Stomach (tissue), 4 donors: Measurements from ENCODE around the gene SEMA7A.

Source experiments
- EP300 ChIP-seq: sonication (generic); formaldehyde crosslinking; IDR thresholded peaks from one replicate; pipeline ENCODE4 v1.6.1; 2017; ENCODE audit warnings: antibody characterized with exemption
- POLR2A ChIP-seq, 4 donors: fragments of 450-650 bp; IDR thresholded peaks; one replicate each; pipeline ENCODE4 v1.6.1; 2016; ENCODE audit warnings: antibody characterized with exemption in 4 of 4, control low read depth in 2 of 4, mild to moderate bottlenecking in 1 of 4, moderate library complexity in 1 of 4
- POLR2AphosphoS5 ChIP-seq, 3 donors: sonication (generic); formaldehyde crosslinking; IDR thresholded peaks; one replicate each; pipeline ENCODE4 v1.6.1; 2016; ENCODE audit warnings: antibody characterized with exemption in 3 of 3
- TF ChIP-seq, protein P1 (sequence below), 7 experiments: fragments of 450-650 bp in 4 of 7; fragments of 200-600 bp in 3 of 7; sonication (generic) in 3 of 7; IDR thresholded peaks; one replicate each; pipeline ENCODE4 v1.5.1; 2016 to 2019; ENCODE audit warnings: antibody characterized with exemption in 7 of 7, control low read depth in 2 of 7, mild to moderate bottlenecking in 1 of 7

DNA sequence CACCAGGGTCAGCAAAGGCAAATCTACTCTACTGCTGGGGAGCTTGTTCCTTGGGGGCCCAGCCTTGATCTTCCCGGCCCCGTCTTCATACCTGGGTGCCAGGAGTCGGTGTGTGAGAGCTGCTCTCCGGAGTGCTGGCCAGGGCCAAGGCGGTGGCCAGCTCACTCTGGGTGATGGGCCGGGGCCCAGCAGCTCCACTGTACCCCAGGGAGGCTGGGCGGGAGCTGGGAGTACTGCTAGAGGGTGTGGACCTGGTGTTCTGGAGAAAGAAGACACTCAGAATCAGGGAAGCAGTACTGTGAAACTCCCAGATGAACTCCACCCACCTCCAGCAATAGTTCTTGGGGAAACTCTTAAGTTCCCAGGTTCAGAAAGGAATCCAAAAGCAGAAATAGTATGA, 15.3 kb upstream of the SEMA7A start:
- TF ChIP-seq, protein P1, sequence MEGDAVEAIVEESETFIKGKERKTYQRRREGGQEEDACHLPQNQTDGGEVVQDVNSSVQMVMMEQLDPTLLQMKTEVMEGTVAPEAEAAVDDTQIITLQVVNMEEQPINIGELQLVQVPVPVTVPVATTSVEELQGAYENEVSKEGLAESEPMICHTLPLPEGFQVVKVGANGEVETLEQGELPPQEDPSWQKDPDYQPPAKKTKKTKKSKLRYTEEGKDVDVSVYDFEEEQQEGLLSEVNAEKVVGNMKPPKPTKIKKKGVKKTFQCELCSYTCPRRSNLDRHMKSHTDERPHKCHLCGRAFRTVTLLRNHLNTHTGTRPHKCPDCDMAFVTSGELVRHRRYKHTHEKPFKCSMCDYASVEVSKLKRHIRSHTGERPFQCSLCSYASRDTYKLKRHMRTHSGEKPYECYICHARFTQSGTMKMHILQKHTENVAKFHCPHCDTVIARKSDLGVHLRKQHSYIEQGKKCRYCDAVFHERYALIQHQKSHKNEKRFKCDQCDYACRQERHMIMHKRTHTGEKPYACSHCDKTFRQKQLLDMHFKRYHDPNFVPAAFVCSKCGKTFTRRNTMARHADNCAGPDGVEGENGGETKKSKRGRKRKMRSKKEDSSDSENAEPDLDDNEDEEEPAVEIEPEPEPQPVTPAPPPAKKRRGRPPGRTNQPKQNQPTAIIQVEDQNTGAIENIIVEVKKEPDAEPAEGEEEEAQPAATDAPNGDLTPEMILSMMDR (IDR thresholded peaks at IDR 0.05), result no peak
- no peak for TF ChIP-seq POLR2A (IDR thresholded peaks at IDR 0.05)
- no peak for TF ChIP-seq EP300
- no peak for TF ChIP-seq POLR2AphosphoS5 (IDR thresholded peaks at IDR 0.05)
